Stimulated activated naive CD4-positive, alpha-beta T cell treated with Interleukin-2 at 50 U/mL for 16 hours (primary cell): ENCODE measurements around the gene CKAP5.

Experiments used
- DNase-seq: peaks from one replicate; lab custom pipeline; 2025; lab: John Stamatoyannopoulos, UW

The CKAP5 gene

DNA sequence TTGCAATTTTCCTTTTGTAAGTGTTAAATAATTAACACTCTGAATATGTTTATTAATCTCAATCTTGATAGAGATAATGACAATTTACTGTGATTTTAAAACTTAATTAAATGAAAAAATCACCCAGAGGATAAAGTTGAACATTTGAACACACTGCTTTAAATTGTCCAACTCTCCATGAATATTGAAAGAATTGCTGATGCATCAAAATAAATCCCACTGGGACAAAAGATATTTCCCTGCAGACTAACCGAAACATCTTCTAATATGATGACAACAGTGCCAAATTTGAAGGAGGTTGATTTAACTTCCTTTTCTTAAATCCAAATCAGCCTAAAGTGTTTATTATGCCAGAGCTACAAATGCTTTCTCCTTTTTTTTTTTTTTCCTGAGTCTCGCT lies 79.4 kb downstream of the CKAP5 start:
- DNase-seq = no peak

GRCh38 chr11:46762248-46762647 lies 83.8 kb downstream of the CKAP5 start:
- no peak for DNase-seq

DNA sequence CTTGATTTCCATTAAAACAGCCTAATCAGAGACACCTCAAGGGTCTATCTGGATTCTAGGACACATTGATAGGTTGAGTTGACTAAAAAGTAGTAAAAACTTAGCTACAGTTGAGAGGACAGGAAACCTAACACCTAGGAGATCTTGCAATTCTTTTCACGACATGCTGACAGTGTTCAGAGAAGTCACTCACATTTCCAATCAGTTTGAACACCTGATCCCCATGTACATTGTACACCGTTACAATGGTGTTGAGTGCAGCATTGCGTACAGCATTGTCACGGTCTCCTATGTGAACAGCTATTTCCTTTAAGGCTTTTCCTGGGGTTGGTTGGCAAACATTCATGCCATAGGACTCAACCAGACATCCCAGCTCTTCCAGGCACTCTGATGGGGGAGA lies 84.3 kb downstream of the CKAP5 start:
- no peak for DNase-seq

GRCh38 chr11:46760429-46761128 lies 85.5 kb downstream of the CKAP5 start:
- no peak for DNase-seq

- no peak for DNase-seq
Observed at GRCh38 chr11:46759196-46759595, 86.9 kb downstream of the CKAP5 start.

- DNase-seq = no peak
Observed at GRCh38 chr11:46755962-46756361, 90.1 kb downstream of the CKAP5 start.

- DNase-seq = no peak
Observed at GRCh38 chr11:46747150-46747549, 98.9 kb downstream of the CKAP5 start.

- no peak for DNase-seq
Observed at GRCh38 chr11:46745995-46746394, 100.1 kb downstream of the CKAP5 start.

DNA sequence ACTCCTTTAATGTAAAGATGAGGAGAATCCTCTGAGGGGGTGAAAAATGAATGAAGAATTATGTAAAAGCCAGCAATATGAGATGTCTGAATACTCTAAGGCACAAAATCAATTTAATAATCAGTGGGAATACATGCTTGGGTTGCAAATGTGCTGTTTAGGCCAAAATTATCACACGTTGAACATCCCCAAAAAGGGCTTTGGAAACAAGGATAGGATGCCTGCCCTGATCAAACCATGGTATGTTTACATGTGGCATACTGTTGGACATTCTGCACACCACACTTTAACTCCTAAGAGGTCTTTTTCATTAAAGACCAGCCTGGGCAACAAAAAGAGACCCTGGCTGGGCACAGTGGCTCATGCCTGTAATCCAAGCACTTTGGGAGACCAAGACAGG lies 100.8 kb downstream of the CKAP5 start:
- no peak for DNase-seq

DNA sequence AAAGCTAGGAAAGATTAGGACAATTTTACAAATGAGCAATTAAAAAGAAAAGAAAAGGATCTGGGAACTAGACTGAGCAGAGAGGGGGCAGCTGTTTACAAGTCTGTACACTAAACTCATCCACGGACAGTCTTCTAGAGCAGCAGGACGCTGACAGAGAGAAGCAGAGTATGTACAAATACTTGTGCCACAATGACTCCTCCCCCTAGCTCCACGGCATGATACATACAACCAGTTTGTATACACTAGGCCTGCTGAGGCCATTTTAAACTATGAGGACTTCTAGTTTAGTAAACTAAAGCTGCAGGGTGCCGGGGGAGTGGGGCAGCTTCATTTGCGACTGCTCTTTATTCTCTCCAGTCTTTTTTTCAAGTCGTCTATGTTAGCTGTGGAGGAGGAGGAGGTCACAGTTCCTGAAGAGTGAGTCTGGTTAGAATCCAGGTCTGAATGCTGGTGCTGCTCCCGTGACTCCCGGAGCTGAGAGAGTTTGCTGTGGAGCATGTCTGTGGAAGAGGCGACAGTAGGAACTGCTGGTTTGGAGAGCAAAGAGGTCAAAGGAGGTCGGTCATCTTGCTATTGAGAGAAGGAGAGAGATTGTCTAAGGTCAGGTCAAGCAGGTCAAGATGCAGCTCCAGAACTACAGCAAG lies 102.3 kb downstream of the CKAP5 start:
- DNase-seq = no peak

DNA sequence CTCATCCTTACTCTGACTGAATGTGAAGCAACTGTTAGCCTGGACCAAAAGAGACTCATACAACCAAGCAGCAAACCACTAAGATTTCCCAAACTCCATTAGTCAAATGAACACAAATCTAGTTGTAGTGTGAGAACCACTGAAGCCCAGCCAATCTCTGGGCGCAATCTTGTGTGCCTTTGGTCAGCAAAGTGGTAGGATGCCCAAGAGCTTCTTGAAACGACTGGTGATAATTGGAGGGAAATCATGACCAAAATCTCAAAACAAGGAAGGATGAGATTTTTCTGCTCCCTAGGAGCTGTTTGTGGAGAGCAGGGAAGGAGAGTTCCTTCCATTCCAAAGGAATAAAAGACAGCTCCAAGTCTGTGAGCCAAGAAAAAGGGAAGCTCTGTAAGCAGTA lies 103.0 kb downstream of the CKAP5 start:
- no peak for DNase-seq

DNA sequence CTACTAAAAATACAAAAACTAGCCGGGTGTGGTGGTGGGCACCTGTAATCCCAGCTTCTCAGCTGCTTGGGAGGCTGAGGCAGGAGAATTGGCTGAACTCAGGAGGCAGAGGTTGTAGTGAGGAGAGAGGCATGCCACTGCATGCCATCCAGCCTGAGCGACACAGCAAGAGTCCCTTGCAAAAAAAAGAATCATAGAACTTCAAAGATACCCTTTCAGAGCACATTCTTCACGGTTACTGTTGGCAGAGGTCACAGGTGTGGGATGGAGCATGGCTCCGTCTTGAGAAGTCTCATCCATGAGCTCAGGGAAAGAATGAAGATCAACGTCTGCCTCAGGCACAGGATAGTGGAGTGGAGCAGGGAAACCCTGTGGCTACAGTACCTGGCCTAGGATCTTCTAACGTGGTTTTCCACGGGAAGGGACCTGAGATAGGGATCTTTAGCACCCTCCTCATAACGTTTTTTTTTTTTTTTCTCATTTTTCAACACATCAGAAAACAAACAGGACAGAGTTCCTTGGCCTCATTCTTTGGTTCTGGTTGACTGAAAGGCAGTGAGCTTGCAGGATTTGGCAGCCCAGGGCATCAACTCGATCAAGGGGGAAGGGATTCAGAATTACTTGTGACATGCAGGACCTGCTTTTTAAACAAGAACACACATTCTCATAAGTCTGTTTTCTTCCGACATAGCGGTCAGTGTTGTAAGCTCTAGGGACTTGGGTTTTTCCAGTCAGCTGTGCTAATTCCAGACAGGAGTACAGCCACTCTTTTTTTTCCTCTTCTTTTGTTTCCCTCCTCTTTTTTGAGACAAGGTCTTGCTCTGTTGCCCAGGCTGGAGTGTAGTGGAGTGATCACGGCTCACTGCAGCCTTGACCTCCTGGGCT lies 104.2 kb downstream of the CKAP5 start:
- DNase-seq = no peak

DNA sequence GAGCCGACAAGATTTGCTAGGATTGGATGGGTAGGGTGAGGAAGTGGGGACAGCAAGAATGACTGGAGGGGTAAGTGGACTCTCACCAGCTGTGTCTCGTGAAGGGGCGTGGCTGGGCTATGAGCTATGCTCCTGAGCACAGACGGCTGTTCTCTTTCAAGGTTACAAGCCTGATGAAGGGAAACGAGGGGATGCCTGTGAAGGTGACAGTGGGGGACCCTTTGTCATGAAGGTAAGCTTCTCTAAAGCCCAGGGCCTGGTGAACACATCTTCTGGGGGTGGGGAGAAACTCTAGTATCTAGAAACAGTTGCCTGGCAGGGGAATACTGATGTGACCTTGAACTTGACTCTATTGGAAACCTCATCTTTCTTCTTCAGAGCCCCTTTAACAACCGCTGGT lies 107.2 kb downstream of the CKAP5 start:
- no peak for DNase-seq

- DNase-seq = no peak
Observed at GRCh38 chr11:46737699-46738098, 108.4 kb downstream of the CKAP5 start.

DNA sequence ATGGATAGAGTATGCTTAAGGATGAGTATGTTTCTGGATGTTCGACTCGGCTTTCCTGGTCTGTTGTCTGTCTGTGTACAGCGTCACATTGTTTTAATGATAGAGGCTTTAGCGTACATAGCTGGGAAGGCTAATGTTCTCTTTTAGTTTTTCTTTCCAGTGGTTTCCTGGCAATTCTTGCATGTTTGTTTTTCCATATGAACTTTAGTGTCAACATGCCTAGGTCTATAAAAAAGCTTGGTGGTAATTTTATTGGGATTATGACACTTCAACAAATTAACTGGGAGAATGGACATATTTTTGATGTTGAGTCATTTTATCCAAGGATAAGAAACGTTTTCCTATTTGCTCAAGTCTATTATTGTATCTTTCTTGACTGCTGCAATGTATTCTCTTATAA lies 109.5 kb downstream of the CKAP5 start:
- no peak for DNase-seq

DNA sequence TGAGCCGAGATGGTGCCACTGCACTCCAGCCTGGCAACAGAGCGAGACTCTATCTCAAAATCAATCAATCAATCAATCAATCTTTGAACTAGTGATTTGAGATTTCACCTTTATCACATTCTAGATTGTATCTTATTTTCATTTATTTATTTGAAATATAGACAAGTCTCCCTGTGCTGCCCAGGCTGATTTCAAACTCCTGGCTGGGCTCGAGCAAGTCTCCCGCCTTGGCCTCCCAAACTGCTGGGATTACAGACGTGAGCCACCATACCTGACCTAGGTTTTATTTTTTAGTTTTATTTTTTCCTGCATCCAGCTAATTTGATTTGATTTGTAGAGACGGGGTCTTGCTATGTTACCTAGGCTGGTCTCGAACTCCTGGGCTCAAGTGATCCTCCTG lies 109.9 kb downstream of the CKAP5 start:
- no peak for DNase-seq

DNA sequence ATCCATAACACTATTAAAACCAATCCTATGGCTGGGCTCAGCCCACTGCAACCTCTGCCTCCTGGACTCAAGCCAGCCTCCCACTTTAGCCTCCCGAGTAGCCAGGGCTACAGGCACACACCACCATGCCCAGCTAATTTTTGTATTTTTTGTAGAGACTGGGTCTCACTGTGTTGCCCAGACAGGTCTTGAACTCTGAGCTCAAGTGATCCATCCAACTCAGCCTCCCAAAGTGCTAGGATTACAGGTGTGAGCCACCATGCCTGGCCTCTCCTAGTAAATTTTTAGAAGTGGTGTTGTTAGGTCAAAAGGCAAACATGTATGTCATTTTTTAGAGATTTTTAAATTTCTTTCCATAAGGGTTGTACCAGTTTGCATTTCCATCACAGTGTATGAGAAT lies 112.8 kb downstream of the CKAP5 start:
- DNase-seq = no peak

- DNase-seq = no peak
Observed at GRCh38 chr11:46731545-46731944, 114.5 kb downstream of the CKAP5 start.

DNA sequence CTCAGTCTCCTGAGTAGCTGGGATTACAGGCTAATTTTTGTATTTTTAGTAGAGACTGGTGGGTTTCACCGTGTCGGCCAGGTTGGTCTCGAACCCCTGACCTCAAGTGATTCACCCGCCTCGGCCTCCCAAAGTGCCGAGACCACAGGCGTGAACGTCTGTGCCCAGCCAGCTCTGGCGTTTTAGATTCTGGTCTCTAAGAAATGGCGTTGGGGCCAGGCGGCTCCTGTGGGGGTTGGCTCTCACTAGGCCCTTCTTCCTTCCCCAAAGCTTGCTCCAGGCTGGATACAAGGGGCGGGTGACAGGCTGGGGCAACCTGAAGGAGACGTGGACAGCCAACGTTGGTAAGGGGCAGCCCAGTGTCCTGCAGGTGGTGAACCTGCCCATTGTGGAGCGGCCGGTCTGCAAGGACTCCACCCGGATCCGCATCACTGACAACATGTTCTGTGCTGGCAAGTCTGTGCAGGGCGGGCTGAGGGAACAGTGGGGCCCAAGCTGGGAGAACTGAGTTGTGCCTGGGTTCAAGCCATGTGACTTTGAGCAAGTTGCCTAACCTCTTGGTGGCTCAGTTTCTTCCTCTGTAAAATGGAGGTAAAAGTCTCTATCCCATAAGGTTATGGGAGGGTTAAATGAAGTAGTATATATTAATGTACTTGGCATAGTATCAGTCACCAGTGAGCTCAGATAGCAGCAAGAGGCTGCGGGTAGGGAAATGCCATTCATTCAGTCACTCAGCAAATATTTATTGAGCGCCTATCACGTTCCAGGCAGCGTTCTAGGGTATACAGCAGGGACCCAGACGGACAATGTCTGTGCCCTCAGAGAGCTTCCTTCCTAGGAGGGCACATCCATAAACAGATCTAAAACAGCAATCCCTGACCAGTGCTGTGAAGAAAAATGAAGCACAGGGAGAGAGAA lies 116.7 kb downstream of the CKAP5 start:
- no peak for DNase-seq

- no peak for DNase-seq
Observed at GRCh38 chr11:46728659-46729040, 117.4 kb downstream of the CKAP5 start.

DNA sequence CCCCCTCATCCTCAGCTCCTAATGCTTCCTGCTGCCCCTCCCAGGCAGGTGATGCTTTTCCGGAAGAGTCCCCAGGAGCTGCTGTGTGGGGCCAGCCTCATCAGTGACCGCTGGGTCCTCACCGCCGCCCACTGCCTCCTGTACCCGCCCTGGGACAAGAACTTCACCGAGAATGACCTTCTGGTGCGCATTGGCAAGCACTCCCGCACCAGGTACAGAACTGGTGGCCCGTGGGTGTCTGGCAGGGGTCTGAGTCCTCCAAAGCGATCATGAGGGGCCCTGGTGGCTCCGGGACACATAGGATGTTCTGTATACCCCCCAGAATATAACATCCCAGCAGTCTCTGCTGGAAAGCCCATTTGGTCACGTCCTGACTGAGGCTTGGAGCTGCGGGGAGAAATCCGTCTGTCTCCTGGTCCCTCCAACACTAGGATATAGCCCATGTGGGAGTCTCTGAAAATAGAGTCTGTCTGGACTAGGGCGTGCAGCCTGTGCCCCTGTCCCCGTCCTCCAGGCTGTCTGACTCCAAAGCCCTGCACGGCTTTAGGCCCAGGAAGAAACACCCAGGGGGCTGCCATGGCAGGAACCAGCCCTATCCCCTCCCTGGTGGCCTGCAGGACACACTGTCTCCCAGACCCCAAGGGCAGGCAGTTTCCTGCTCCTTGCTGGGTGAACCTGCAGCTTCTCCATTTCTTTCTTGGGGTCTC lies 118.0 kb downstream of the CKAP5 start:
- no peak for DNase-seq
